GM12878 (cell line): ENCODE data around the gene ATP8A1. TPM values are rescaled to one million over a fixed set of nuclear protein-coding genes. Genes with fewer than 3 reads are reported as not detected.

Source experiments
- CEBPB ChIP-seq, 2 experiments: fragments of 150-350 bp in 1 of 2; IDR thresholded peaks; 2 replicates each; pipeline ENCODE4 v1.6.1; 2012 to 2014; ENCODE audit warnings: low read depth in 2 of 2, low read length in 2 of 2, borderline replicate concordance in 1 of 2, inconsistent platforms in 1 of 2
- IRF4 ChIP-seq: IDR thresholded peaks from 2 replicates; pipeline ENCODE4 v1.6.1; 2011; ENCODE audit warnings: low read depth, low read length
- MTA3 ChIP-seq: IDR thresholded peaks from 2 replicates; pipeline ENCODE4 v1.6.1; 2012; ENCODE audit warnings: low read length, inconsistent platforms, borderline replicate concordance
- NFXL1 ChIP-seq: fragments of 450-650 bp; IDR thresholded peaks from 2 replicates; pipeline ENCODE4 v1.6.1; 2017; ENCODE audit warnings: antibody characterized with exemption, mild to moderate bottlenecking, borderline replicate concordance
- PAX5 ChIP-seq: IDR thresholded peaks from 2 replicates; pipeline ENCODE4 v1.6.1; 2011; ENCODE audit warnings: low read depth, low read length, borderline replicate concordance
- PML ChIP-seq: IDR thresholded peaks from 2 replicates; pipeline ENCODE4 v1.6.1; 2012; ENCODE audit warnings: low read length, inconsistent platforms
- POLR2AphosphoS2 ChIP-seq: IDR thresholded peaks from 2 replicates; pipeline ENCODE4 v1.6.1; 2011; ENCODE audit warnings: low read depth, mild to moderate bottlenecking, low read length, improper control_type of control experiment, moderate library complexity
- RAD21 ChIP-seq: IDR thresholded peaks from 2 replicates; pipeline ENCODE4 v1.6.1; 2011; ENCODE audit warnings: mild to moderate bottlenecking, low read depth, low read length, moderate library complexity; ENCODE audit not compliant: insufficient read depth
- RUNX3 ChIP-seq: IDR thresholded peaks from 2 replicates; pipeline ENCODE4 v1.6.1; 2012; ENCODE audit warnings: low read length, inconsistent platforms
- SIN3A ChIP-seq: IDR thresholded peaks from 2 replicates; pipeline ENCODE4 v1.6.1; 2012; ENCODE audit warnings: low read depth, low read length, improper control_type of control experiment
- SREBF1 ChIP-seq: IDR thresholded peaks from 2 replicates; pipeline ENCODE4 v1.6.1; 2012; ENCODE audit warnings: mild to moderate bottlenecking, low read length
- STAT3 ChIP-seq: IDR thresholded peaks from 2 replicates; pipeline ENCODE4 v1.6.1; 2011; ENCODE audit warnings: low read depth, low read length, improper control_type of control experiment
- TCF7 ChIP-seq: IDR thresholded peaks from 2 replicates; pipeline ENCODE4 v1.6.1; 2014; ENCODE audit warnings: antibody characterized with exemption, borderline replicate concordance
- ZZZ3 ChIP-seq: IDR thresholded peaks from 2 replicates; pipeline ENCODE4 v1.6.1; 2011; ENCODE audit warnings: low read depth; ENCODE audit not compliant: control insufficient read depth, insufficient read length
- polyA plus RNA-seq, 11 experiments: library from polyadenylated mRNA; depleted of rRNA in 4 of 11; unstranded in 6 of 11; stranded (reverse) in 5 of 11; fragments of >200 nt; fragmentation: Nextera tagmentation in 4 of 11; fragmentation: Illumina TruSeq in 1 of 11; extraction: Ambion mirVana in 4 of 11; extraction: Trizol in 1 of 11; gene quantifications; 1 replicate in 1 of 11; 2 replicates in 10 of 11; pipeline versions ENCODE4 v1.2.1 to v1.2.3, GENCODE V29; 2011 to 2016; ENCODE audit warnings: inconsistent platforms in 2 of 11, missing spikeins in 2 of 11, low read depth in 1 of 11
- total RNA-seq, 4 experiments: library from RNA; depleted of rRNA in 3 of 4; stranded (reverse); fragments of >200 nt in 3 of 4; fragmentation: Illumina TruSeq in 1 of 4; extraction: Trizol in 1 of 4; gene quantifications; 2 replicates each; pipeline versions ENCODE4 v1.2.1 to v1.2.3, GENCODE V29; 2013 to 2021
- TF ChIP-seq, protein P1 (sequence below): fragments of 450-650 bp; IDR thresholded peaks from 2 replicates; pipeline ENCODE4 v1.6.1; 2016; ENCODE audit warnings: mild to moderate bottlenecking
- TF ChIP-seq, protein P2 (sequence below): fragments of 450-650 bp; IDR thresholded peaks from 2 replicates; pipeline ENCODE4 v1.6.1; 2017; ENCODE audit warnings: borderline replicate concordance
- TF ChIP-seq, protein P3 (sequence below): IDR thresholded peaks from 2 replicates; pipeline ENCODE4 v1.6.1; 2012; ENCODE audit warnings: low read length, inconsistent platforms
- TF ChIP-seq, protein P4 (sequence below): IDR thresholded peaks from 2 replicates; pipeline ENCODE4 v1.6.1; 2011; ENCODE audit warnings: borderline replicate concordance, low read depth, mild to moderate bottlenecking, moderate library complexity, low read length; ENCODE audit not compliant: insufficient read depth, poor library complexity, severe bottlenecking
- TF ChIP-seq, protein P5 (sequence below): fragments of 450-650 bp; IDR thresholded peaks from 2 replicates; pipeline ENCODE4 v1.6.1; 2016; ENCODE audit warnings: mild to moderate bottlenecking, moderate library complexity, borderline replicate concordance

The ATP8A1 gene
- total and polyA plus RNA-seq, 10 of the 15 experiments (the other 5 are each of a cell fraction or from before 2014, with no cell fraction given): 9.0 to 116 (median 37.3) TPM

DNA sequence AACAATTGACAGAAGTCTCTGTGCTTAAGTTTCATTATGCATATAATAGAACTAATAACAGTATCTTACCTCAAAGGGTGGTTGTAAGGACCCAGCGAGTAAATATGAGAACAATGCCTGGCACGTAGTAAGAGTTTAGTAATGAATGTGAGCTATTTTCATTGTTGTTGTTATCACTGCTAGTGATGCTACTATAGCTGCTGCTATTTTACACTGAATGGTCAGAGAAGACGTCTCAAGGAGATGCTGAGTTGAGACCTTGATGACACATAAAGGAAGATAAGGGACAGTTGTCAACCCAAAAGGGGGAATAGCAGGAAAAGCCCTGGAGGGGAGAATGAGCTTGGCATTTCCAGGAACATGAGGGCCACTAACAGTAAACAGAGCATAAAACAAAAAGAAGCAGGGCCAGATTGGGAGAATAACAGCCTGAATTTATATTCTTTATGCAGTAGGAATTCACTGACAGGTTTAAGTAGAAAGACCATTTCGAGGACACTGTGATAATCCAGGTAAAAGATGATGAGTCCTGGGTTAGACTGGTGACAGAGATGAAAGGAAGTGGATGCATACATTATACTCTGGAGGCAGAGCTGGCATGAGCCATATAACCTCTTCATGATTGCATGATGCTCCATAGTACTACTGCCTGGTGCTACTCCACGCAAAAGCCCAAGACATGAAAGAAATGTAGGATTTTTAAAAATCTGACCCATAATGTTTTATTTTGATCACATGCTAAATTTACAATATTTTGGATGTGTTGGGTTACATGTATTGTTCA lies 23.1 kb downstream of the ATP8A1 start (continued):
- TF ChIP-seq, protein P1, sequence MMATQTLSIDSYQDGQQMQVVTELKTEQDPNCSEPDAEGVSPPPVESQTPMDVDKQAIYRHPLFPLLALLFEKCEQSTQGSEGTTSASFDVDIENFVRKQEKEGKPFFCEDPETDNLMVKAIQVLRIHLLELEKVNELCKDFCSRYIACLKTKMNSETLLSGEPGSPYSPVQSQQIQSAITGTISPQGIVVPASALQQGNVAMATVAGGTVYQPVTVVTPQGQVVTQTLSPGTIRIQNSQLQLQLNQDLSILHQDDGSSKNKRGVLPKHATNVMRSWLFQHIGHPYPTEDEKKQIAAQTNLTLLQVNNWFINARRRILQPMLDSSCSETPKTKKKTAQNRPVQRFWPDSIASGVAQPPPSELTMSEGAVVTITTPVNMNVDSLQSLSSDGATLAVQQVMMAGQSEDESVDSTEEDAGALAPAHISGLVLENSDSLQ: no peak
- TF ChIP-seq SIN3A (no peak), POLR2AphosphoS2 (no peak), STAT3 (no peak), MTA3 (peak; percentile 84), SREBF1 (no peak), RUNX3 (peak; percentile 79), RAD21 (no peak), ZZZ3 (no peak), NFXL1 (no peak), TCF7 (no peak), PML (peak; percentile 42; the same call in 1 of the 2 replicates), CEBPB (IDR thresholded peaks at IDR 0.05; ENCODE audit: borderline replicate concordance in 1 of 2, low read depth in 2 of 2, low read length in 2 of 2) (0 out of 4 replicates have a peak, but pooled peaks of 1 of the 2 experiments have one; percentile 27), PAX5 (peak; percentile 52; the same call in 1 of the 2 replicates), IRF4 (peak; percentile 87)
- TF ChIP-seq, protein P2, sequence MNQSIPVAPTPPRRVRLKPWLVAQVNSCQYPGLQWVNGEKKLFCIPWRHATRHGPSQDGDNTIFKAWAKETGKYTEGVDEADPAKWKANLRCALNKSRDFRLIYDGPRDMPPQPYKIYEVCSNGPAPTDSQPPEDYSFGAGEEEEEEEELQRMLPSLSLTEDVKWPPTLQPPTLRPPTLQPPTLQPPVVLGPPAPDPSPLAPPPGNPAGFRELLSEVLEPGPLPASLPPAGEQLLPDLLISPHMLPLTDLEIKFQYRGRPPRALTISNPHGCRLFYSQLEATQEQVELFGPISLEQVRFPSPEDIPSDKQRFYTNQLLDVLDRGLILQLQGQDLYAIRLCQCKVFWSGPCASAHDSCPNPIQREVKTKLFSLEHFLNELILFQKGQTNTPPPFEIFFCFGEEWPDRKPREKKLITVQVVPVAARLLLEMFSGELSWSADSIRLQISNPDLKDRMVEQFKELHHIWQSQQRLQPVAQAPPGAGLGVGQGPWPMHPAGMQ: no peak
- TF ChIP-seq, protein P3, sequence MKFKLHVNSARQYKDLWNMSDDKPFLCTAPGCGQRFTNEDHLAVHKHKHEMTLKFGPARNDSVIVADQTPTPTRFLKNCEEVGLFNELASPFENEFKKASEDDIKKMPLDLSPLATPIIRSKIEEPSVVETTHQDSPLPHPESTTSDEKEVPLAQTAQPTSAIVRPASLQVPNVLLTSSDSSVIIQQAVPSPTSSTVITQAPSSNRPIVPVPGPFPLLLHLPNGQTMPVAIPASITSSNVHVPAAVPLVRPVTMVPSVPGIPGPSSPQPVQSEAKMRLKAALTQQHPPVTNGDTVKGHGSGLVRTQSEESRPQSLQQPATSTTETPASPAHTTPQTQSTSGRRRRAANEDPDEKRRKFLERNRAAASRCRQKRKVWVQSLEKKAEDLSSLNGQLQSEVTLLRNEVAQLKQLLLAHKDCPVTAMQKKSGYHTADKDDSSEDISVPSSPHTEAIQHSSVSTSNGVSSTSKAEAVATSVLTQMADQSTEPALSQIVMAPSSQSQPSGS: peak; percentile 87
- TF ChIP-seq, protein P4, sequence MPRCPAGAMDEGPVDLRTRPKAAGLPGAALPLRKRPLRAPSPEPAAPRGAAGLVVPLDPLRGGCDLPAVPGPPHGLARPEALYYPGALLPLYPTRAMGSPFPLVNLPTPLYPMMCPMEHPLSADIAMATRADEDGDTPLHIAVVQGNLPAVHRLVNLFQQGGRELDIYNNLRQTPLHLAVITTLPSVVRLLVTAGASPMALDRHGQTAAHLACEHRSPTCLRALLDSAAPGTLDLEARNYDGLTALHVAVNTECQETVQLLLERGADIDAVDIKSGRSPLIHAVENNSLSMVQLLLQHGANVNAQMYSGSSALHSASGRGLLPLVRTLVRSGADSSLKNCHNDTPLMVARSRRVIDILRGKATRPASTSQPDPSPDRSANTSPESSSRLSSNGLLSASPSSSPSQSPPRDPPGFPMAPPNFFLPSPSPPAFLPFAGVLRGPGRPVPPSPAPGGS: peak; percentile 18
- TF ChIP-seq, protein P5, sequence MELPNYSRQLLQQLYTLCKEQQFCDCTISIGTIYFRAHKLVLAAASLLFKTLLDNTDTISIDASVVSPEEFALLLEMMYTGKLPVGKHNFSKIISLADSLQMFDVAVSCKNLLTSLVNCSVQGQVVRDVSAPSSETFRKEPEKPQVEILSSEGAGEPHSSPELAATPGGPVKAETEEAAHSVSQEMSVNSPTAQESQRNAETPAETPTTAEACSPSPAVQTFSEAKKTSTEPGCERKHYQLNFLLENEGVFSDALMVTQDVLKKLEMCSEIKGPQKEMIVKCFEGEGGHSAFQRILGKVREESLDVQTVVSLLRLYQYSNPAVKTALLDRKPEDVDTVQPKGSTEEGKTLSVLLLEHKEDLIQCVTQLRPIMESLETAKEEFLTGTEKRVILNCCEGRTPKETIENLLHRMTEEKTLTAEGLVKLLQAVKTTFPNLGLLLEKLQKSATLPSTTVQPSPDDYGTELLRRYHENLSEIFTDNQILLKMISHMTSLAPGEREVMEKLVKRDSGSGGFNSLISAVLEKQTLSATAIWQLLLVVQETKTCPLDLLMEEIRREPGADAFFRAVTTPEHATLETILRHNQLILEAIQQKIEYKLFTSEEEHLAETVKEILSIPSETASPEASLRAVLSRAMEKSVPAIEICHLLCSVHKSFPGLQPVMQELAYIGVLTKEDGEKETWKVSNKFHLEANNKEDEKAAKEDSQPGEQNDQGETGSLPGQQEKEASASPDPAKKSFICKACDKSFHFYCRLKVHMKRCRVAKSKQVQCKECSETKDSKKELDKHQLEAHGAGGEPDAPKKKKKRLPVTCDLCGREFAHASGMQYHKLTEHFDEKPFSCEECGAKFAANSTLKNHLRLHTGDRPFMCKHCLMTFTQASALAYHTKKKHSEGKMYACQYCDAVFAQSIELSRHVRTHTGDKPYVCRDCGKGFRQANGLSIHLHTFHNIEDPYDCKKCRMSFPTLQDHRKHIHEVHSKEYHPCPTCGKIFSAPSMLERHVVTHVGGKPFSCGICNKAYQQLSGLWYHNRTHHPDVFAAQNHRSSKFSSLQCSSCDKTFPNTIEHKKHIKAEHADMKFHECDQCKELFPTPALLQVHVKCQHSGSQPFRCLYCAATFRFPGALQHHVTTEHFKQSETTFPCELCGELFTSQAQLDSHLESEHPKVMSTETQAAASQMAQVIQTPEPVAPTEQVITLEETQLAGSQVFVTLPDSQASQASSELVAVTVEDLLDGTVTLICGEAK: no peak
